SK-N-SH treated with all-trans-retinoic acid at 6 μM for 48 hours (cell line): ENCODE results near the gene UBE2G1.

Experiments
- PPARA ChIP-seq: fragments of 250-450 bp; sonication (Bioruptor Pico); IDR thresholded peaks from 2 replicates; pipeline ENCODE4 v1.5.0; 2020; ENCODE audit warnings: mild to moderate bottlenecking, borderline replicate concordance
- TF ChIP-seq, protein P1 (sequence below): fragments of 250-450 bp; sonication (Bioruptor Pico); IDR thresholded peaks from 2 replicates; pipeline ENCODE4 v1.8.0; 2020; ENCODE audit warnings: mild to moderate bottlenecking, moderate library complexity, borderline replicate concordance
- TF ChIP-seq, protein P2 (sequence below): fragments of 250-450 bp; sonication (Bioruptor Pico); IDR thresholded peaks from 2 replicates; pipeline ENCODE4 v1.5.1; 2021; ENCODE audit warnings: mild to moderate bottlenecking, moderate library complexity

DNA sequence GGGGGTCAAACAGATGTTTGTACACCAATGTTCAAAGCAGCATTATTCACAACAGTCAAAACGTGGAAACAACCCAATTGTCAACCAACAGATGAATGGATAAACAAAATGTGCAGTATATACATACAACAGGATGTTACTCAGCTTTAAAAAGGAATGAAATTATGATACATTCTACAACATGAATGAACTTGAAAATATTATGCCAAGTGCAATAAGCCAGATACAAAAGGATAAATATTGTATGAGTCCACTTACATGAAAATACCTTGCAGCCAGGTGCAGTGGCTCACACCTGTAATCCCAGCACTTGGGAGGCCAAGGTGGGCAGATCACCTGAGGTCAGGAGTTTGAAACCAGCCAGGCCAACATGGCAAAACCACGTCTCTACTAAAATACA lies 39.9 kb downstream of the UBE2G1 start:
- no peak for TF ChIP-seq PPARA (CRISPR knock-in tag)
- TF ChIP-seq, protein P1, sequence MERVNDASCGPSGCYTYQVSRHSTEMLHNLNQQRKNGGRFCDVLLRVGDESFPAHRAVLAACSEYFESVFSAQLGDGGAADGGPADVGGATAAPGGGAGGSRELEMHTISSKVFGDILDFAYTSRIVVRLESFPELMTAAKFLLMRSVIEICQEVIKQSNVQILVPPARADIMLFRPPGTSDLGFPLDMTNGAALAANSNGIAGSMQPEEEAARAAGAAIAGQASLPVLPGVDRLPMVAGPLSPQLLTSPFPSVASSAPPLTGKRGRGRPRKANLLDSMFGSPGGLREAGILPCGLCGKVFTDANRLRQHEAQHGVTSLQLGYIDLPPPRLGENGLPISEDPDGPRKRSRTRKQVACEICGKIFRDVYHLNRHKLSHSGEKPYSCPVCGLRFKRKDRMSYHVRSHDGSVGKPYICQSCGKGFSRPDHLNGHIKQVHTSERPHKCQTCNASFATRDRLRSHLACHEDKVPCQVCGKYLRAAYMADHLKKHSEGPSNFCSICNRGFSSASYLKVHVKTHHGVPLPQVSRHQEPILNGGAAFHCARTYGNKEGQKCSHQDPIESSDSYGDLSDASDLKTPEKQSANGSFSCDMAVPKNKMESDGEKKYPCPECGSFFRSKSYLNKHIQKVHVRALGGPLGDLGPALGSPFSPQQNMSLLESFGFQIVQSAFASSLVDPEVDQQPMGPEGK (CRISPR knock-in tag), result no peak
- TF ChIP-seq, protein P2, sequence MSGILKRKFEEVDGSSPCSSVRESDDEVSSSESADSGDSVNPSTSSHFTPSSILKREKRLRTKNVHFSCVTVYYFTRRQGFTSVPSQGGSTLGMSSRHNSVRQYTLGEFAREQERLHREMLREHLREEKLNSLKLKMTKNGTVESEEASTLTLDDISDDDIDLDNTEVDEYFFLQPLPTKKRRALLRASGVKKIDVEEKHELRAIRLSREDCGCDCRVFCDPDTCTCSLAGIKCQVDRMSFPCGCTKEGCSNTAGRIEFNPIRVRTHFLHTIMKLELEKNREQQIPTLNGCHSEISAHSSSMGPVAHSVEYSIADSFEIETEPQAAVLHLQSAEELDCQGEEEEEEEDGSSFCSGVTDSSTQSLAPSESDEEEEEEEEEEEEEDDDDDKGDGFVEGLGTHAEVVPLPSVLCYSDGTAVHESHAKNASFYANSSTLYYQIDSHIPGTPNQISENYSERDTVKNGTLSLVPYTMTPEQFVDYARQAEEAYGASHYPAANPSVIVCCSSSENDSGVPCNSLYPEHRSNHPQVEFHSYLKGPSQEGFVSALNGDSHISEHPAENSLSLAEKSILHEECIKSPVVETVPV (CRISPR knock-in tag), result no peak
